GM21825 (cell line): ENCODE results near the gene NME7.

Experiments
- ATAC-seq: cut with Tn5 transposase; IDR thresholded peaks from one replicate; pipeline ENCODE4 v1.9.1; 2021; ENCODE audit warnings: mild to moderate bottlenecking, moderate library complexity; ENCODE audit not compliant: unreplicated experiment

Gene NME7

DNA sequence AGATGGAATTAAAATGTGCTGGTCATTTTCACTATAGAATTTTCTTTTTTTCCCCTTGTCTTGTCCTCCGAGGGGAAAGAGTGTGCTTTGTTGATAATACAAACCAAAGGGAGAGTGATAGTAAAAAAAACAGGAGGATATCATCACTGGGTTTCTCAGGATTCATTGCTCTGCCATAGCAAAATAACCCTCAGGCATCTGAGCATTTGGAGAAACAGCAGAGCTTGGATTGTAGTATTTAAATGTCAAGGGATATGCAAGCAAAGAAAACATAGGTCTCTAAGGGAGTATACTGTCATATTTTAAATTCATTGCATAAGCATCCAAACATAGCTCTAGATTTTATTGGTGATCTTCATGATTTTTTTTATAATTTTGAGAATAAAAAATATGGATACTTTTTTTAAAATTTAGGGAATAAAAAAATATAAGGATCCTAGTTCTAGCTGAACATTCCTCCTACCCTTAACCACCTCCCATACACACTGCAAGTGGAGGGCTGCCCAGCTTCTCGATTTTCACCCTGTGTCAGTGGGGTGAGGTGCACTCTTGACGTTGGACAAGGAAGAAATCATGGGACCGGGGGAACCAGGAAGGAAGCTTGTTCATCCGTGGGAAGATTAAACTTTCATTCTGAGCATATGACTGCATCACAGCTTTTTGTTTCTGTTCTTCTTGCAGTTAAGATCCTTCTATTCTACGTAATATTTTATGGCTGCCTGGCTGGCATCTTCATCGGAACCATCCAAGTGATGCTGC lies 256.7 kb downstream of the NME7 start:
- no peak for ATAC-seq

DNA sequence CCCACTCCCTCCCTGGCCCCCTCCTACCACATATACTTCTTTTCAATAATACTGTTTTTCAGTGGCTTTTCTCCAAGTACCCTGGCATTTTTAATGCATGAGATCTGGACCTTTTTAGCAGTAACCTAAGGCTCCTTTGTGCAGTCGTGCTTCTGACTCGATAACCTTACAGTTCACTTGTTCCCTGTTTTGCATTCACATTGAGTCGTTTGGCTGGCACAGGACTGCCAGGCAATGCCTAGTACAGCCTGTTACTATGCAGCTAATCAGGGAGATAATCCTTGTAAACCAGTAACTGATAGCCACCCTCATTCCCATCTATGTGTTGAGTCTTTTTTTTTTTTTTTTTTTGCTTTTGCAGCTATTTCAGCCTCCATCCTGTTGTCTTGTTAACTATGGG lies 257.4 kb downstream of the NME7 start:
- ATAC-seq, result no peak

DNA sequence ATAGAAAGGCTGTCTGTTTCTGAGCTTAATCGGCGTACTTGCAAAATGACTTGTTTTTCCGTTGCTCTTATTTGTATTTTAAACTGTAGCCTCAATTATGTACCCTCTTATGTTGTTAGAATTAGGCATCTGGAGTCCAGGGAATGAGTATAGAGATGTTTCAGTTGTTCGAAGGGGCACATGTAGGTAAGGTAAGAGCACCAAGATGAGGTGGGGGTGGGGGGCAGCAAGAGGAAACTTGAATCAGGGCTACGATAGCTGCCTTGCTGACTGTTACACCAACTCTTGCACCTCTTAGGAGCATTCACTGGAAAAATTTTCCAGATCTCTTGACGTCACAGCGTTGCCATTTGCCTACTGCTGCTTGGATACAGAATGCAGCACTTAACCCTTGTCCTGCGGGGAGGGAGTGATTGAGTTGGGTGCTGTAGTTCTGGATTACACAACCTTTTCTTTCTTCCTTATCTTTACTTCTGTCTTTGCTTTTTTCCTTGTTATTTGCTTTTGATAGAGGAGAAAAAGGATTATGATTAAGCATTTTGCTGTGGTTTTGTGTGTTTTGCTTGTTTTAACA lies 257.9 kb downstream of the NME7 start:
- no peak for ATAC-seq

DNA sequence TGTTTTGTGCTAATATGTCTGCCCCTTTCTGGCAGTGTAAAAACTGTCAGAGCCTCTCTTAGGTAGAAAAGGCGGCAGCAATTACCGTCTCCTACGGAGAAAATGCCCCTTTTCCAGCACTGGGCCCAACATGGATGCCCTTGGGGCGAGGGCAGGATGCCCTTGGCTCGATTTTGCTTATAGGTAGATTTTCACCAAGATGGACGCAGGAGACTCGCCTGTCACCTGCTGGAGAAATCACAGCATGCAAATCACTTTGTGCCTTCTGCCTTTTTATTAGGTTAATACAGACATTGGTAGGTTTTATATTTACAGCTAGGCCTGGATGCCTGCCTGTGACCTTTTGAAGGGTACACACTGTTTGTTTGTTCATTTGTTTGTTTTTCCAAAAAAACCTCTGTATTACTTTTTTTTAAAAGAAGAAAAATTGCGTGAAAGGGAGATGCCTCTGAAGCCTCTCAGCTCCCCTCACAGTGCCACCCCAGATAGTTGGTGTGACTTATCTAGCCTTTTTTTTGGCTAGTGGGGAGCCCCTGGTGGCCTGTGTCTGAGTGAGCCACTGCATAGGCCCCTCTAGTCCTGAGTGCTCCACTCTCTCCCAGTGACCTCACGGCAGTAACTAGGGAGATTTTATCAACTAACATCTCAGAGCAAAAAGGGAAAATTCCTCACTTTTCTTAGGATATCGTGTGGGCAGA lies 258.6 kb downstream of the NME7 start:
- no peak for ATAC-seq

DNA sequence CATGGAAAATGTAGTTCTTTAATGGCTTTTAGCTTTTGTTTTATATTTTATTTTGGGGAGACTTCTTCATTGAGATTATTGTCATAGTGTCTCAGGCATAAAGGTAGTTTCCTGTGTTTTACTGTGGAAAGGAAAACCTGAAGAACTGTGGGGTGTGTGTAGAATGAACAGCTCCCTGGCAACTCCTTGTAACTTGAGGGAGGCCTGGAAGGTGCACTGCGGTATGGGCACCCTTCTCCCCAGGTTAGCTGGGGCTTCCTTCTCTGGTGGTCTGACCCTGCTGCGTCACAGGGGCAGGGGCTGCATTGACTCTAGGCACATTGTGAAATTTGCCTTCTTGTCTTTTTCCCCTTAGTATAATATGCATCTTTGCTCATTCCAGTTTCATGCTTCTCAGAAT lies 259.4 kb downstream of the NME7 start:
- no peak for ATAC-seq

DNA sequence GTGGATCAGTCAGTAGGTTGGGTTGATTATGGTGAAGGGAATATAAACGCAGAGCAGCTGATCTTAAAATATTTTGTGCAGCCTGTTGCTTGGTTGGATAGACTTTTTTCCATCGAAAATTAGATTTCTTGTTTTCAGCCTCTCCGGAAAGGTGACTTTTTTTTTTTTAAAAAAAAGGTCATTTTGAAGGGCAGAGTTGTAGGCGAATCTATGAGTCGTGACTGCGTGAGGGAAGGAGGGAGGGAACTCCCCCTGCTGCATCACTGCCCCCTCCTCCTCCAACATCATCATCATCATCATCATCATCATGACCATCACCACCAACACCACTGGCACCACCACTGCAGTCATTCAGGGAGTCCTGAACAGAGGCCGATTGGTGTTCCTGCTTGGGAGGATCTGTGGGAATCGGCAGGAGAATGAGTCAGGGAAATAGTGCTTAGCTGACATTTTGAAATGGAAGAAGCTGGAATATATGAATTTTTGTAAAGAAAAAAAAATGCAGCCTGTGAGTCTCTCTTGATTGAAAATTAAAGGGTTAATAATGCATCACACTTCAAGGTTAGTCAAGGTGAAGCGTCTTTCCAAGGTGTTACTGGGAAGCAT lies 259.9 kb downstream of the NME7 start:
- ATAC-seq, result no peak

DNA sequence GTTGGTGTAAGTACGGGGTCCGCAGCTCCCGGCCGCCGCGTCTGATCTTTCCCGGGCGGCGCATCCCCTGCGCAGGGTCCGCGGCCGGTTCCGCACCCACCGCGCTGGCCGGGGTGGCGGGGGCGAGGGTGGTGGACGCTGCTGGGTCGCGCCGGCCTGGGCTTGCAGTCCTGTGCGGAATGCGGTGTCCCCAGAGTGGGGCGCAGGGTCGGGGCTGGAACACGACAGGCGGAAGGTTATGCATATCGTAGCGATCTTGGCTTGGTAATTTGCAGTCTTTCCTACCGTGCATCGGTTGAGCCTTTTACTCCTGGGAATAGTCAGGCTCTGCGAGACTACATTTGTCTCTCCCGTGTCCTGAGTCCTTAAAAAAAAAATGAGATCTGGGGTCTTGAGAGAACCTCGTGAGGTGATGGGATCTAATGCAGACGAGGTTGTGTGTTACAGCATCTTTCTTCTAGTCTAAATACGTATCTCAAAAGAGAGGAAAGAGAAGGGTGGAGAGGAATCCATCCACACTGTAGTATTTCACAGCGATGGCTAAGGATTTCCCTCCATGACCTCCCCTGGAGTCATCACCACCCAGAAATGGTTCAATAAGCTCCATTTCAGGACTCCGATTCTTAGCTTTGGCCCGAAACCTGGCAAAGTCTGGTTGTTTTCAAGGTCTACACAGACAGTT lies 260.5 kb downstream of the NME7 start:
- no peak for ATAC-seq

DNA sequence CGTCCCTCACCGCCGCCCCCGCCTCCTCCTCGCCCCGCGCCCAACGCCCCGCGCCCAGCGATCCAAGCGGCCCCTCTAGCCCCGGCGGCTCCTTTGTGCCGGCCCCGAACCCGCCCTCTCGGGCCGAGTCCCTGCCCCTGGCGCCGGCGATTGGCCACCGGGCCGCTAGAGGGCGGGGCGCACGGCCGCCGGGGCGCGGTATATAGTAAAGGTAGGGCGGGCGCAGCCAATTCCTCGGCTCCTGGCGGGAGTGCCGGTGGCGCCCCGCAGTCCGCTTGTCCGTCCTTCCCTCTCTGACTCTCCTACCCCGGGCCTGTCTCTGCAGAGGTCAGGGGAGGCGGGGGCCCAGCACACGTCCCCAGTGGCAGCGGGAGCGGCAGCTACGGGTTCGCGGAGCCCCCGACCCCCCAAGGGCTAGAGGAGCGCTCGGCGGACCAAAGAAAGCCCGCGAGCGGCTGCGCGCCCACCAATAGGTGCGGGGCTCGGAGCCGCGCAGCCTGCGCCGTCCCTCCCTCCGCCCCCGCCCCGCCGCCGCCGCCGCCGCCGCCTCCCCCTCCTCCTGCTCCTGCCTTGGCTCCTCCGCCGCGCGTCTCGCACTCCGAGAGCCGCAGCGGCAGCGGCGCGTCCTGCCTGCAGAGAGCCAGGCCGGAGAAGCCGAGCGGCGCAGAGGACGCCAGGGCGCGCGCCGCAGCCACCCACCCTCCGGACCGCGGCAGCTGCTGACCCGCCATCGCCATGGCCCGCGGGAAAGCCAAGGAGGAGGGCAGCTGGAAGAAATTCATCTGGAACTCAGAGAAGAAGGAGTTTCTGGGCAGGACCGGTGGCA lies 261.3 kb downstream of the NME7 start, which contains the start of gene ATP1B1:
Gene ATP1B1 (plus strand): TSS at position 596 of the 826 bp plus-strand sequence. CDS start 140 bp downstream, at position 736.
- peak; percentile 80 for ATAC-seq

DNA sequence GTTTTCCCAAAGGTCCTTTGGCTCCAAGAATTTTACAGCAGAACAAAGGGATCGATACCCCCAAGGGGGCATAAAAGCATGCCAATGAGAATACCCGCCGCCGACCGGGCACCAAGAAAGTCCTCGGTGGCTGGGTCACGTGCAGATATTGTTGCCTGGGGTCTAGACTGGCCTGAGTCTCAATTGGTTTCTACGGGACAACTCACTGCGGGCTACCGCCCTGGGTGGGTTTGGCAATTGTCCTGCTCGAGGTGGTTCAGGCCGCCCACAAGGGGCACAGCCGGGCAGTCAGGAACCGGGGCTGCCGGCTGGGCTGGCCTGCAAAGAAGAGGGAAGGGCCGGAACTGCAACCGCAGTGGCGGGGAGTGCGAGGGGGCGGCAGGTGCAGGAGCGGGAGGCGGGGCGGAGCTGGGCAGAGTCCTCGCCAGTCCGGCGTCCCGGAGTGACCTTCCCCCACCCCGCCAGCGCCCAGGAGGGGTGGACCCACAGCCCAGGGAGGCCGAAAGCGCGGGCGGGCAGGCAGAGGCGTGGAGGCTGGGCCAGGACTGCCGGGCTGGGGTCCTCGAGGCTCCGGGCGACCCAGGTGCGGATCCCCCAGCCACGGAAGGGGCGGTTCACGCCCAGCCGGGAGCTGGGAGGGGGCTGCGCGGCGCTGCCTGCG lies 262.0 kb downstream of the NME7 start:
- ATAC-seq, result peak; percentile 35

DNA sequence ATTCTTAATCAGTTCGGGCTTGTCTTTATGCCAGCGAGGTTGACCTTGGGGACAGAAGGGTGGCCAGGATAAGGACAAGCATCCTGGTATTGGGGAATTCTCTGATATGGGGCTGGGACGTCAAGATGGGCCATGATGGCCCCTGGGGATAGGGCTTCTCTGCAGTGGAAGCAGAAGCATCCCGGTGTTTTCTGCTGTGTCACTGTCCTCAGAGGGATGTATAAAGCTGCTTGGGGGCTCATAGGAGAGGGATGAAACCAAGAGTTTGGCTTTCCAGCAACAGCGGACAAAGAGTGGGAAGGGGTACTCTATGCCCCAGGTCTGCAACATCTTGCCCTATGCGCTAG lies 262.5 kb downstream of the NME7 start:
- no peak for ATAC-seq

DNA sequence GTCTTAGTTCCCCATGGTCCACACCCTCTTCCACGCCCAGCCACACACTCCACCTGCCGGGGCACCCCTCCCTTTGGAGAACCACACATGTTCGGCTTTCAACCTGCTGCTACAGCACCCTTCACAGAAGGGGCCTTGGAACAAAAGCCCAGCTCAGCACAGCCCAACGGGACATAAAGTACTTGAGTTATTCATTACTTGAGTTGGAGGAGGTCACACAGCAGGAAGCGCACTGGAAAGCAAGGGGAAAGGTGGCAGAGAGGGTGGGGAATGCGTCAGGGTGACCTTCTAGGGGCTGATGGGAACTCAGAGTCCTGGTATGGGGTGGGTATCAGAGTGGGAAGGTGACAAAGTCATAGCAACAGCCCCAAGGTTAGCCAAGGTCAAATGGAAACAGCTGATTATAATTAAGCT lies 264.1 kb downstream of the NME7 start:
- no peak for ATAC-seq

DNA sequence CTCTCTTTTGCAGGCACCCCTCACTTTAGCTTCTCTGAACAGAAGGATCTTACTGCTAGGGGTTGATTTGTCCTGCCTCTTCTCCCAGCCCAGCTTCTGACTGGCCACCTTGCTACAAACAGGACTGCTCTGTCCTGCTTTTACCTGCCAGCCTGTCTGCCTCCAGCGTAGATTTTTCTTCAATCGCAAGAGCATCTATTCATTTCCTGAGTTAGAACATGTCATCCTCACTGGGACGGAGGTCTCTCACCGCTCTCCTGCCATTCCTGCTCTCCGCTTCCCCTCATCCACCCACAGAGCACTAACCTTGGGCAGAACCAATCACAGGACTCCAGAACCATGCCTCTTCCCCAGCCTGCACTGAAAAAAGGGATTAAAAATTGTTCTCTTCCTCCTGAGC lies 264.6 kb downstream of the NME7 start:
- no peak for ATAC-seq

DNA sequence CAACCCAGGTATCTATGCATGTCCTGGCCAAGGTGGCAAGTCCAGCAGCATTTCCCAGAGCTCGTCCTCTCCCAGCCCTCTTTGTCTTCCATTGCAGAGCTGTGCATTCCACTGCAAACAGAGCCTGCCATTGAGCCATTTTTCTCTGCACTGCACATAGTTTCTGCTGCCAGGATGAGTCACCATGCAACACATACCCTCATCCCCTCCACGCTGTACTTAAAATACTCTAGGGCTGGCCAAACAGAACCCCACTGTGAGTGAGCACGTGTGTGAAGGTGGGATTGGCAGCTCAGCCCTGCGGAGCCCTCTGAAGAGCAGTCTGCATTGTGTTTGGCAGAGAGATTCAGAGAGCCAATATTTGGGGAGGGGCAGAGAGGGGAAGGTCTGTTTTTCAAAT lies 265.0 kb downstream of the NME7 start:
- no peak for ATAC-seq

DNA sequence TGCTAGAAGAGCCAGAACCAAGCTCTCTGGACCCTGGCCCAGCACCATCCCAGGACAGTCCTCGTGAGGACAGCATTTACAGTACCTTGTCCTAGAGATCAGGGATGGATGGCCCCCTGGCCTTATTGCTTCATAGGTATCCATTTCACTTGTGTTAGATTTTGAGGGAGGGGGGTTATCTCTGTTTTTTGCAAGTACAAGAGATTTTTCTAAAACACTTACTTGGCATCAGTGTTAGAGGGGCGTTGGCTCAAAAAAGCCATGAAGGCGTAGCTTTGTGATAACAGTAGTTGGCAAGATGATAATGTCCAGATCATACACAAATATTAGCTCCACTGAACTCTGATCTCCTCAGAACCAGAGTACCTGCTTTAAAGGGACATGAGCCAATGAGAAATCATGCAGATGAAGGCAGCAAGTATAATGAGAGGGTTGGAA lies 266.9 kb downstream of the NME7 start:
- ATAC-seq, result no peak

DNA sequence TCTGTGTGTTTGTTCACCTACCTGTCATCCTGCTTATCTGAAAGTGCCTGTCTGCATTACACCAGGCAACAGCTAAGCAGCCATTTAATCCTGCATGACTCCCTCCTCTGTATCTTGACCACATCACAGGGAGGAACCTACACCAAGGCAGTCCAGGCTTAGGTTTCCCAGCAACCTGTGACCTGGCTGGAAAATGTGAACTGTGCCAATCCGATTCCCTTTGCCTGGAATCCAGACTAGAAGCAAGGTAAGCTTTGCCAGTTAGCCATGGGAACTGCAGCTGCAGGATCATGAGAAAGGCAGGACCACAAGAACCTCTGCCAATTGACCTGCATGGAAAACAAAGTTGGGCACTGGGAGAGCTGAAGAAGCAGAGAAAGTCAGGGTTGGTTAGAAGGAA lies 267.4 kb downstream of the NME7 start:
- ATAC-seq, result no peak

DNA sequence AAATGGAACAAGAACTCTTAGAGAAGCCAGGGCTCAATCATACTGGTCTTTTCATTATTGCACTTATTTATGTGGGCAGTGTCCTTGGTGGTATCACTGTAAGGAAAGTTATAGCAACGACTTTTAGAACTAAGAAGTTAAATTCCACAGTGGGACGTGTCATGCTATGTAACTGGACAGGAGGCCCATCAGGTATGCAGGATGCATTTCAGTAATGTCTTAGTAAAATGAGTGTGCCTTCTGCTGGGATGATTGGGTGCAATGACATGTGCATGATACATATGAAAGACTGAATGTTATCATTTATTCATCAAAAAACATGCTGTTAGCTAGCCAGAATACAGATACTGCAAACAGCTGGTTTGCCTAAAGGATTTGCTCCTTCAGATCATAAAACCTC lies 268.0 kb downstream of the NME7 start:
- ATAC-seq, result no peak

DNA sequence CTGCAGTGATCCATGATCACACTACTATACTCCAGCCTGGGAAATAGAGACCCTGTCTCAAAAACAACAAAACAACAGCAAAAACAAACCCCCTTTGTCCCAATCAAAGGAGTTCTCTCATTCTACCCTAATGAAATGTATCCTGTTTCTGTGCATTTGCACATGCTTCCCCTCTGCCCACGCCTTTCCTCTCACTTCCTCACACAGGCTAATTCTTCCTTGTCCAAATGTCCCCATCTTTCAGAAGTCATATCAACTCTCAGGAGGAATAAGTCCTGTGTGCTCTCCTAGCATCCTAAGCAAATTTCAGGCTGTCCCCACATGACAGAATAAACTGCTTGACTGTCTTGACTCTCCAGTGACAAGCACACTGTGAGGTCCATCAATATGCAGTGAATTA lies 269.2 kb downstream of the NME7 start:
- no peak for ATAC-seq

DNA sequence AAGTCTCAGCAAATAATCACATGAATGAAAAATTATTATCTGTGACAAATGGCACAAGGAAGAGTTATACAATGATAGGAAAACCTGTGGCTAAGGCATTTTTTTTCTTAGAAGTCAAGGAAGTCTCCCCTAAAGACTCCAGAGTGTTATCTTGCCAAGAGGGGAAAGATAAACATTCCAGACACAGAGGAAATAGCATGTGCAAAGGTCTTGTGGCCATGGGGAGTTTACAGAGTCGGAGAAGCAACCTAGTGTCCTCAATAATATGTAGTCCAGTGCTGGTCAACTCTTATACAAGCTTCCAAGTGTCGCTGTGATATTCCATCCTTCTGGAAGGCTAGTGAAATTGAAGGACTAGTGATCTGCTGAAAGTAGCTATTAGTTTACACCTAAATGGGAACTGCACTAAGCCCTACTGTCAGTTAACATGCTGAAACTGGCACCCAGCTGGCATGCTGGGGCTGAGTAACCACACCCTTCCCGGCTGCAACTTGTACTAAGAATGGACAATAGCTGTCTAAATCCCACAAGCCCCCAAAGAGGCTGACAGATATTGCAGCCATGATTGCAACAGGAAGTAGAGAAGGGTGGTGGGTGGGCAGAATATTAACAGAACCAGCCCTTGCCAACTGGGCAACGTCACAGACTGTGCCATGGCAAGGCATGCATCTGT lies 272.6 kb downstream of the NME7 start:
- no peak for ATAC-seq

DNA sequence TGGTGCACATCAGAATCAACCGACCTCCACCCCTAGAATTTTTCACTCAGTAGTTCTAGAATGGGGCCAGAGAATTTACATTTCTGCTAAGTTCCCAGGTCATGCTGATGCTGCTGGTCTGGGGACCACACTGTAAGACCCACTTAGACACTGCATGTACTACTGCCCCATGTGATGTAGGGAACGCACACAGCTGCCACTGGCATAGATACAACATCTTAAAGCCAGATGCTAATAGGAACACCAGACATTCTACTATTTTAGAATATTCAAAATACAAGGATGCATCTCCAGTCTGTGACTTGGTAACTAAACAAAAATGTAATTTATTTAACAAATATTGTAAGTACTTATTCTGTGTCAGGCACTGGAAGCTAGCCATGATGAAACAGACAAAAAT lies 275.2 kb downstream of the NME7 start:
- ATAC-seq, result no peak
